HG03108 (cell line): ENCODE results near the gene SH3D19.

Source experiments
- ATAC-seq: cut with Tn5 transposase; IDR thresholded peaks from one replicate; pipeline ENCODE4 v1.9.1; 2021; ENCODE audit warnings: moderate library complexity; ENCODE audit not compliant: unreplicated experiment

Gene SH3D19

DNA sequence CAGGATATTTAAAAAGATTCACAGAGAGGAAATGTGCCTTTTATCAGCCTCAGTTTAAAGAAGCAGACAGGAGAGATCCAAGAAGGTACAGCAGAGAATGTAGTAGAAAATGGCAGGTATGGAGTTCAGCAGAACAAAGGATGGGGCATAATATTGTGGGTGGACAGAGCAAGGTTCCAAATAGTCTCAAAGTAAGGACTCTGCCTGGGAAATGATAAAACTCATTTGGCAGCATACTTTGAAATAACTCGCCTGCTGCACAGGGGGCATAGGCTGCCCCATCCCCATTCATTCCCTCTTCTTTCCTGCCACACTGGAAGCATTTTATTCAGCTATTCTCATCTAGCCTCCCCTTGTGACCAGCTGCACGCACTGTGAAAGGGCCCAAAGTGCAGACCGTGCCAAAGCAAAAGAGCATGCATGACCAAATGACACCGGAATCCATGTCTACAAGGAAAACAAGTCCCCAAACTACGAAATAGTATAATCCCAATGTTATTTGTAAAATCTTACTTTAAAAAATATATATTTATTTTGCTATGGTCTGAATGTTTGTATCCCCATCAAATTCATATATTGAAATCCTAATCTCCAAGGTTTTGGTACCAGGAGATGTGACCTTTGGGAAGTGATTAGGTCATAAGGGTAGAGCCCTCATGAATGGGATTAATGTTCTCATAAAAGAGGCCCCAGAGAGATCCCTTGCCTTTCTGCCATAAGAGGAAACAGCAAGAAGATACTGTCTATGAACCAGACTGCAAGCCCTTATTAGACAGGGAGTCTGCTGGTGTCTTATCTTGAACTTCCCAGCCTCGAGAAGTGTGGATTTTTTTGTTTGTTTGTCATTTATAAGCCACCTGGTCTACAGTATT lies 125.8 kb downstream of the SH3D19 start:
- no peak for ATAC-seq

GRCh38 chr4:151198748-151199147 lies 126.7 kb downstream of the SH3D19 start:
- ATAC-seq: no peak

- ATAC-seq: no peak
These were observed 128.2 kb downstream of the SH3D19 start for GRCh38 chr4:151197247-151197646.

GRCh38 chr4:151195801-151196200 lies 129.6 kb downstream of the SH3D19 start:
- ATAC-seq: no peak

- no peak for ATAC-seq
These were observed 132.0 kb downstream of the SH3D19 start for GRCh38 chr4:151193414-151193813.

GRCh38 chr4:151192556-151193235 lies 132.7 kb downstream of the SH3D19 start:
- ATAC-seq: no peak

- ATAC-seq: no peak
These were observed 140.6 kb downstream of the SH3D19 start for GRCh38 chr4:151184523-151185458.

GRCh38 chr4:151182455-151182996 lies 142.9 kb downstream of the SH3D19 start:
- no peak for ATAC-seq

GRCh38 chr4:151176685-151177084 lies 148.7 kb downstream of the SH3D19 start:
- no peak for ATAC-seq

- ATAC-seq: no peak
These were observed 149.4 kb downstream of the SH3D19 start for GRCh38 chr4:151175754-151176631.

DNA sequence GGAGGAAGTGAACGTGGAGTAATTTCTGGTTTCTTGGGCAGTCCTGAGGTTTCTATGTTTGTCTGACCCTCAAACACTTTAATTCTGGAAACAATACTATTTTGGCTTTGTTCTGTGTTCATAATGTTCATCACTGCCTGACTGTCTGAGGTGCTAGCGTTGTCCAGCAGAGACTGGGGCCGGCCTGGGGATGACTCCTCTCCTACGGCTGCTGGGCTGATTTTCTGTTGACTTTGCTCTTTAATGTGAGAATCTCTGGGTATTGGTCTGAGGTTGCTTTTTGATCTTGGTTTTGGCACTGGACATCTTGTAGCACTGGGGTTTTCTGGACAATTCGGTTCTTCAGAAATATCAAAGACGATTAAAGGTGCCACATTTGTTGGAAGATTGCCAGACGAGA lies 150.2 kb downstream of the SH3D19 start:
- ATAC-seq: no peak

GRCh38 chr4:151174784-151175183 lies 150.6 kb downstream of the SH3D19 start:
- no peak for ATAC-seq

DNA sequence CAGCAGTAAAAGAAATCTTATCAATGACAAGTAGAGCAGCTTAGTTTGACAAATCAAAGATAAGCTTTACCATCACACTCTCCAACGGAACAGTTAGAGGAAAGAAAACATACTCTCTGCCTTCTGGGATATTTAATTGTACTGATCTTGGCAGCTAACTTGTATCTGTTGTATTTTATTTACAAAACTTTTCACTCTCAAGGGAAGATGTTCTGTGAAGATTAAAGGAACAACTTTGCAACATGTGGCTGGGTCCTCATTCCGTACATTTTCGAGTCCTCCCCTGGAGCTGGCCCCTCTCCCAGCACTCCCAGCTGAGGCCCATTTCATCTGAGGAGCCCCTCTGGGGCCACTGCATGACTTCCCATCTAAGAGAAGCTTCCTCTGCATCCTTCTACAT lies 151.5 kb downstream of the SH3D19 start:
- ATAC-seq: no peak

GRCh38 chr4:151169900-151170299 lies 155.5 kb downstream of the SH3D19 start:
- no peak for ATAC-seq

DNA sequence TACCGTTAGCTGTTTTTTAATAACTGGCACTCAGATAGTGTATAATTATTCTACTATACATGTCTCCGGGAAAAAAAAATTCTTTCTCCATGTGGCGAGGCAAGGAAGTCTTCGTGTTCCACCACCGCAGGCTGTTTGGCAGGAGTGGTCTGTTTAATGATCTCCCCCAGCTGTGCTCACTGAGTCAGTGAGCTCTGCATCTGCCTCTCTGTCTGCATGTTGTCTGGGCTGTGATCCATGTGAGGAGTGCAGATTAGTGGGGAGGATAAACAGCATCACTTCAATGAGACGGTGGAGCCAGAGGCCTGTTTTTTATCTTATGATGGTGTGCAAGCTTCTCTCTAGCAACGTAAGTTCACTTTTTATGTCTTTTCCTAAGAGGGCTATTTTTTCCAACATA lies 156.2 kb downstream of the SH3D19 start:
- ATAC-seq: no peak

- ATAC-seq: no peak
These were observed 157.8 kb downstream of the SH3D19 start for GRCh38 chr4:151167561-151167960.

DNA sequence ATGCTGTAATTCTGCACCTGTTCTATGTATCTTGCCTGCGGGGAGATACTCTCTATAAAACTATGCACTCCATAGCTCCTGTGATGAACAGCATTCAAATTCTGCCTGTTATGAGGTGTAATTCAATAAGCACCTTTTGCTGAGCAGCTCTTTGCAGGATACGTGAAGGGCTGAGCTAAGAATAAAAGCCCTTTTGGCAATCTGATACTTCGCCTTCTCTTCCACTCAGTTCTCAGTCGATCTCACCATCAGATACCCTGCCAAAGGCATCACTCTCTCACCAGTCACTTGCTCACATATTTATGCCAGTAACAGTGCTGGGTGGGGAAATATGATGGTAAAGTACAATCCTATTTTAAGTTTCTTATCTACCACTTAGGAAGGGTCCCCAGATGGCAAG lies 158.8 kb downstream of the SH3D19 start:
- ATAC-seq: no peak

DNA sequence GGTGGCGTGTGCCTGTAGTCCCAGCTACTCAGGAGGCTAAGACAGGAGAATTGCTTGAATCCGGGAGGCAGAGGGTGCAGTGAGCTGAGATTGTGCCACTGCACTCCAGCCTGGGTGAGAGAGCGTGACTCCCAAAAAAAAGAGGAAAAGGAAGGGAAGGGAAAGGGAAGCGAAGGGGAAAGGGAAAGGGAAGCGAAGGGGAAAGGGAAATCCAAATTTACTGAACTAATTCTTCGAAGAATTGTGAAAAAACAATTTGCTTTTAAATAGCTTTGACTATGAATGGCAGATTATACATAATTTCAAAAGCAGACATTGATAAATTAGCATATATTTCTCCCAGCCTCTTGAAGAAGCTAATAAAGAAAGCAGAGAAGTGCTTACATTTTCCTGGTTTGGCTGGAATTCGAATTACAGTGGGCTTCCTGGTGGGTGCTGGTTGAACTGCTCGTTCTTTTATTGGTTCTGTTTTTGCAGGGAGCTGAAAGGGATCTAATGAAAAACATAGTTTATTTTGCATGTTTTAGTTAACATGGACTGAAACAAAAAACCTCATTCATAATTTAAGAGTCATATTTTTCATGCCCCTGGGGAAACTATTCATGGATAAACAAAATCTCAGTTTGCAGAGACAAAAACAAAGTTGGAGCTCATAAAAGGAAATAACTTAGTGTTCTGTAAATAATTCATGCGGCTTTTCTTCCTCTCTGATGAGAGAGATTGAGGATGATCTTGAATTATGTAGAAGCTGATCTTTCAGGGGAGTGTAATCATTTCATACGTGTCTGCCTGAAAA lies 160.0 kb downstream of the SH3D19 start:
- ATAC-seq: no peak

DNA sequence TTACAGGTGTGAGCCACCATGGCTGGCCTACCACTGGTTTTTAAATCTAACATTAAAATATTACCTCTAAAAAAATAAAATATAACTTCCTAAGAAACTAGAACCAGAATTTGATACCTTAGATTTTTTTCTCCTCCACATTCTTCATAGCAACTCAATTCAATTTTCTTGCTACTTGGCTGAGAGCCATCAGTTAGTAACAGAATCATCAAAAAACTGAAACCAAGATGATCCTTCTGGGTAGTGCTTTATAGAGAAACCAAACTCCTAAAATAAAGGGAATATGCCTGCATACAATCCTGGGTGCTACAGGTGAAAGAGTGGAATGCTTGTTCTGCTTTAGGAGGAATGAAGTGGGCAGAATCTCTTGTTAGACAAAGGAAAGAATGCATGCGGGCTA lies 161.6 kb downstream of the SH3D19 start:
- no peak for ATAC-seq
